ENCODE data around the gene CHI3L2.

GRCh38 chr1:111191496-111191895 is 36.0 kb upstream of the CHI3L2 start:
- no peak for TF ChIP-seq CTCF (conservative IDR thresholded peaks at IDR 0.05; ENCODE audit: low read depth in 2 of 2)
- no peak for TF ChIP-seq EZH2phosphoT487 (IDR thresholded peaks at IDR 0.05; ENCODE audit: unreplicated experiment)
- no peak for TF ChIP-seq EZH2 (IDR thresholded peaks at IDR 0.05; ENCODE audit: low read depth, unreplicated experiment)
- no peak for TF ChIP-seq POLR2AphosphoS5 (IDR thresholded peaks at IDR 0.05; ENCODE audit: low read depth)
- TF ChIP-seq, protein P1, sequence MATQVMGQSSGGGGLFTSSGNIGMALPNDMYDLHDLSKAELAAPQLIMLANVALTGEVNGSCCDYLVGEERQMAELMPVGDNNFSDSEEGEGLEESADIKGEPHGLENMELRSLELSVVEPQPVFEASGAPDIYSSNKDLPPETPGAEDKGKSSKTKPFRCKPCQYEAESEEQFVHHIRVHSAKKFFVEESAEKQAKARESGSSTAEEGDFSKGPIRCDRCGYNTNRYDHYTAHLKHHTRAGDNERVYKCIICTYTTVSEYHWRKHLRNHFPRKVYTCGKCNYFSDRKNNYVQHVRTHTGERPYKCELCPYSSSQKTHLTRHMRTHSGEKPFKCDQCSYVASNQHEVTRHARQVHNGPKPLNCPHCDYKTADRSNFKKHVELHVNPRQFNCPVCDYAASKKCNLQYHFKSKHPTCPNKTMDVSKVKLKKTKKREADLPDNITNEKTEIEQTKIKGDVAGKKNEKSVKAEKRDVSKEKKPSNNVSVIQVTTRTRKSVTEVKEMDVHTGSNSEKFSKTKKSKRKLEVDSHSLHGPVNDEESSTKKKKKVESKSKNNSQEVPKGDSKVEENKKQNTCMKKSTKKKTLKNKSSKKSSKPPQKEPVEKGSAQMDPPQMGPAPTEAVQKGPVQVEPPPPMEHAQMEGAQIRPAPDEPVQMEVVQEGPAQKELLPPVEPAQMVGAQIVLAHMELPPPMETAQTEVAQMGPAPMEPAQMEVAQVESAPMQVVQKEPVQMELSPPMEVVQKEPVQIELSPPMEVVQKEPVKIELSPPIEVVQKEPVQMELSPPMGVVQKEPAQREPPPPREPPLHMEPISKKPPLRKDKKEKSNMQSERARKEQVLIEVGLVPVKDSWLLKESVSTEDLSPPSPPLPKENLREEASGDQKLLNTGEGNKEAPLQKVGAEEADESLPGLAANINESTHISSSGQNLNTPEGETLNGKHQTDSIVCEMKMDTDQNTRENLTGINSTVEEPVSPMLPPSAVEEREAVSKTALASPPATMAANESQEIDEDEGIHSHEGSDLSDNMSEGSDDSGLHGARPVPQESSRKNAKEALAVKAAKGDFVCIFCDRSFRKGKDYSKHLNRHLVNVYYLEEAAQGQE (IDR thresholded peaks at IDR 0.05; ENCODE audit: unreplicated experiment), result no peak
- TF ChIP-seq, protein P2, sequence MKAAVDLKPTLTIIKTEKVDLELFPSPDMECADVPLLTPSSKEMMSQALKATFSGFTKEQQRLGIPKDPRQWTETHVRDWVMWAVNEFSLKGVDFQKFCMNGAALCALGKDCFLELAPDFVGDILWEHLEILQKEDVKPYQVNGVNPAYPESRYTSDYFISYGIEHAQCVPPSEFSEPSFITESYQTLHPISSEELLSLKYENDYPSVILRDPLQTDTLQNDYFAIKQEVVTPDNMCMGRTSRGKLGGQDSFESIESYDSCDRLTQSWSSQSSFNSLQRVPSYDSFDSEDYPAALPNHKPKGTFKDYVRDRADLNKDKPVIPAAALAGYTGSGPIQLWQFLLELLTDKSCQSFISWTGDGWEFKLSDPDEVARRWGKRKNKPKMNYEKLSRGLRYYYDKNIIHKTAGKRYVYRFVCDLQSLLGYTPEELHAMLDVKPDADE (IDR thresholded peaks at IDR 0.05), result no peak
- no peak for TF ChIP-seq CREB1 (CRISPR knock-in tag; IDR thresholded peaks at IDR 0.05; ENCODE audit: low read depth)

All from GM23338 (cell line).